Small intestine (tissue), 7 donors: ENCODE measurements around the gene GOLGA8R. TPM values are rescaled to one million over a fixed set of nuclear protein-coding genes. Genes with fewer than 3 reads are reported as not detected.
"Not testable (repeated sequence)": the region's sequence is repeated elsewhere in the genome, so short reads cannot be mapped to it uniquely, and the experiment has no call there.

ENCODE experiments used
- DNase-seq, 2 donors: peaks; one replicate each; pipeline versions ENCODE4 v3.0.0 to v3.0.0-alpha.2; 2013
- FAIRE-seq: peaks from 2 replicates; lab custom pipeline; 2012; peaks lifted over from hg19 to GRCh38; lab: Jason Lieb, UNC
- H3K27ac ChIP-seq, 3 donors: one replicate each; pipeline ENCODE4 v1.5.1; 2013; ENCODE audit warnings: low read length in 2 of 3, mild to moderate bottlenecking in 2 of 3, control low read depth in 1 of 3, inconsistent platforms in 1 of 3, low read depth in 1 of 3, moderate library complexity in 1 of 3
- H3K27me3 ChIP-seq, 3 donors: one replicate each; pipeline ENCODE4 v1.6.1; 2013; ENCODE audit warnings: low read length in 3 of 3, inconsistent platforms in 1 of 3; ENCODE audit not compliant: control insufficient read depth in 3 of 3, insufficient read depth in 3 of 3
- H3K36me3 ChIP-seq, 3 donors: one replicate each; pipeline ENCODE4 v1.6.1; 2013; ENCODE audit warnings: low read length in 3 of 3, inconsistent platforms in 1 of 3, low read depth in 1 of 3, mild to moderate bottlenecking in 1 of 3, moderate library complexity in 1 of 3; ENCODE audit not compliant: control insufficient read depth in 3 of 3, insufficient read depth in 2 of 3
- H3K4me1 ChIP-seq, 3 donors: one replicate each; pipeline ENCODE4 v1.6.1; 2013; ENCODE audit warnings: low read length in 2 of 3, inconsistent platforms in 1 of 3, low read depth in 1 of 3, mild to moderate bottlenecking in 1 of 3, moderate library complexity in 1 of 3; ENCODE audit not compliant: control insufficient read depth in 3 of 3, insufficient read depth in 2 of 3
- H3K4me3 ChIP-seq, 3 donors: one replicate each; pipeline ENCODE4 v1.5.1; 2013; ENCODE audit warnings: low read length in 3 of 3, control low read depth in 1 of 3, inconsistent platforms in 1 of 3, low read depth in 1 of 3, mild to moderate bottlenecking in 1 of 3, moderate library complexity in 1 of 3
- H3K9me3 ChIP-seq, 2 donors: one replicate each; pipeline ENCODE4 v1.6.1; 2013; ENCODE audit warnings: low read depth in 1 of 2, low read length in 1 of 2; ENCODE audit not compliant: control insufficient read depth in 2 of 2, insufficient read depth in 1 of 2
- WGBS, 3 donors: extraction: QIAGEN DNeasy Blood & Tissue Kit; methylation state at CpG; one replicate each; pipeline ENCODE4 v1.1.7; 2013; 5-methylcytosine and 5-hydroxymethylcytosine counted together
- polyA plus RNA-seq, 4 donors: library from polyadenylated mRNA; stranded (reverse) in 3 of 4; unstranded in 1 of 4; fragments of 200-250 nt in 3 of 4; fragments of 120-200 nt in 1 of 4; gene quantifications; one replicate each; pipeline versions ENCODE4 v1.2.1 to v1.2.3, GENCODE V29; 2013
- donor health status: healthy with polysubstance abuse.
- donor health status: control.
- donor health status: control.
- donor health status: Bipolar disorder and iron deficiency.
- donor health status: healthy.

GOLGA8R gene
- polyA plus RNA-seq, 4 donors: 0.39 to 5.4 (median 0.81) TPM; not detected in 1

DNA sequence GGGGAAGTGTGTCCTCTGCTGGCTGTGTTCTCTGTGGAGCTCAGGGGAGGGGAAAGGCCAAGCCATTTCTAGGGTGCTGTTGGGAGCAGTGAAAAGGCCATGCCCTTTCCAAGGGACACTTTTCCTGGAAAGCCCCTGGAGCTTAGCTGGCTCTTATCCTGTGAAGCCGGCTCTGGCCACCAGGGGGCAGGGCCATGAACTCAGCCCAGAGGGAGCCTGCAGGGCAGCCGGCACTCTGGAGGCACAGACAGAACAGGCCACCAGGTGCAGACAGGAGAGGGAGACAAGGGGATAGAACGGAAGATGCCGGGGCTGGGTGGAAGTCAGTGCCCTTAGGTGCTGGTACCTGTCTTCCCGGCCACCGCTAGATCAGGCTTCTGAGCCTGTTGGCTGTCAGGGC lies 15.1 kb downstream of the GOLGA8R start:
- not testable (repeated sequence) for FAIRE-seq, DNase-seq, H3K27ac ChIP-seq, H3K4me1 ChIP-seq, H3K36me3 ChIP-seq, H3K9me3 ChIP-seq, H3K27me3 ChIP-seq, H3K4me3 ChIP-seq
- WGBS, 3 donors: 0 to 2% (median 0%) methylated on average over 1 to 2 of the region's 6 CpGs

DNA sequence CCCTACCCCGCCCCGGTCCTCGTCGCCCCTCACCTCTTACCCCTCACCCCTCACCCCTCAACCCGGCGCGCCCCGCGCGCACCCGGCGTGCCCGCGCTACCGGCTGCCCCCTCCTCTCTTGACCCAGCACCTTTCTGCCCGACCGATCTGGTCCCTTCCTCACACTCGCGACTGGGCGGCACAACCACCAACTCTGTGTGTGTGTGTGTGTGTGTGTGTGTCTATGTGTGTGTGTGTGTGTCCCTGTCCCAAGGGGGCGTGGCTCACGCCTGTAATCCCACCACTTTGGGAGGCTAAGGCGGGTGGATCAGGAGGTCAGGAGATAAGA lies 20.4 kb downstream of the GOLGA8R start:
- FAIRE-seq, H3K27me3 ChIP-seq: not testable (repeated sequence)
- WGBS, 3 donors: 5% methylated on average over 5 of the region's 23 CpGs; no CpG with 5 or more reads in 2 of the 3 donors

DNA sequence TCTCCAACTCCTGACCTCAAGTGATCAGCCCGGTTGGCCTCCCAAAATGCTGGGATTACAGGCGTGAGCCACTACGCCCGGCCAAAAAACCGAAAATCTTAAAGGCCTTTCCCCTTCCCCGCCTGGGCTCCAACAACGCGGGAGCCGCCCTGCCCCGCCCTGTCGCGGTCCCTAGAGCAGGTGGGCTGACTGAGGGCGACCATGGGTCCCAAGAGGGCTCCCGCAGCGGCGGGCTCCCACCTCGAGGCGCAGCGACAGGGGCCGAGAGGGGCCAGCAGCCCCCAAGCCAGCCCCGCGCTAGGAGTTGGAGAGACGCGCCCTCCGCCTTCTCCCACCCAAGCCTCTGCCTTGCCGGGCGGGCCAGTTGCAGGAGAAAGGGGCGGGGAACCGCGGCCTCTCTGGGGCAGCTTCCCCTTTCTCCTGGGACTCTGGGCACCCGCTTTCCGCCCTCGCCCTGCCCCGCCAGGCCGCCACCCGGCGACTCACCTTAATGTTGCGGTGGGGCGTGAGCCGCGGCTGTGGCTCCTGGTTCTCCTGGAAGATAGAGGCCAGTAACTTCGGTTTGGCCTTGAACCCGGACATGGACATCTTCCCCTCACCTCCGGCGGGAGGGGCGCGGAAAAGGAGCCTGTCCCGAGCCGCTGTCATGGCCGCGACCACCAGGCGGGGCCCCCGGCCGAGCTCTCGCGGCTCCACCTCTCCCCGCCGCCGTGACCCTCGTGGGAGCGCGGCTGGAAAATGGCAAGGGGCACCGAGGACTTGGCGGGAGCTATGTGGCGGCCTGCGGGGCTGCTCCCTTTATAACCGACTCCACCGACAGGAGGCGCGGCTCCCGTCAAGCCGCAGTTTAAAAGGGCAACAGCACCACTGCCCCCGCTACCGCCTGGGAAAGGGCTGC lies 21.0 kb downstream of the GOLGA8R start, which contains the start of gene CHRFAM7A:
Gene CHRFAM7A, minus strand, starts transcription at position 775 of the 898 bp plus-strand sequence. CDS start 10,189 bp downstream, outside the sequence.
- not testable (repeated sequence) for FAIRE-seq, H3K9me3 ChIP-seq, H3K27me3 ChIP-seq, H3K27ac ChIP-seq, H3K4me3 ChIP-seq, DNase-seq, H3K36me3 ChIP-seq, H3K4me1 ChIP-seq
- WGBS, 3 donors: 0 to 2% methylated on average over 3 to 16 of the region's 74 CpGs; no CpG with 5 or more reads in 1 of the 3 donors

More for the DNA sequence above, 20.4 kb downstream of the GOLGA8R start:
- H3K4me1 ChIP-seq, H3K36me3 ChIP-seq, H3K27ac ChIP-seq, H3K4me3 ChIP-seq, H3K9me3 ChIP-seq, DNase-seq: not testable (repeated sequence)

DNA sequence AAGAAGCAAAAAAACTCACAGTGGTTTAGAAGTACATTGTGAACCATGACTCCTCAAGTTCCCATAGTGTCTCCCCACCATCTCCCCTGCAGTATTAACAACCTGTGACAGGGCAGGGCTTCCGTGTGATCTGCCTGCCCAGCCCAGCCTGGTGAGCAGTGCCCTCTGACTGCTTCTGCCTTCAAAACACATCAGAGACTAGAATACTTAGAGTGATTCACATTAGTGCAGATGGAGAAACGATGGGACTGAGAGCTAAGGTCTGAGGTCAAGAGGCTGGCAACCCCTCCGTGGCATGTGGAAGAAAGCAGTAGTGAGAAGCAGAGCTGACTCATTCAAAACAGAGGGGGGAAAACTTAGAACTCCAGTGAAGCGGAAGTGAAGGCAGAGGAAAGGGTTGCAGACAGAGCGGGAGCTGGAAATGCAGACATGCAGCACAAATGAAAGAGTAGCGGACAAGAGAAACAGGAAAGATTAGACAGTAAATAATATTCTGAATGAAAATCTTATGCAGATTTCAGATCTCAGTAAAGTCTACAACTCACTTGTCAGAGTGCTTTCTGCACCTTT lies 27.7 kb downstream of the GOLGA8R start:
- H3K9me3 ChIP-seq, H3K4me1 ChIP-seq, H3K27me3 ChIP-seq, H3K27ac ChIP-seq, H3K36me3 ChIP-seq, H3K4me3 ChIP-seq, FAIRE-seq, DNase-seq: not testable (repeated sequence)
- WGBS, 3 donors: no CpG with 5 or more reads among the region's 6 CpGs

DNA sequence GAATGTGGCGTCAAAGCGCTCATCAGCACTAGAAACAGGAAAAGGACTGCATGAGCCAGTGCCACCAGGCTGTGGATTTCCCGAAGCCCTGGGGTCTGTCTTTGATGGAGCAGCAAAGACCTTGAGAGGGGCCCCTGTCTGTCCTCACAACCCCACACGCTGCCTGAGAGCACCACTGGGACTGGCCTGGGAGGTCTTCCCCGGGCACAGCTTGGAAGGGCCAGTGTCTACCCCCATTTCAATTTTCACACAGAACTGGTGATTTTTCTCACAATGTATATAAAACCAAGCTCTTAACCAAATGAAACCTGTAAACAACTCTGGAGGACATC lies 37.0 kb downstream of the GOLGA8R start:
- 71% methylated on average over 1 of the region's 5 CpGs; no CpG with 5 or more reads in 2 of the 3 donors for WGBS, 3 donors

DNA sequence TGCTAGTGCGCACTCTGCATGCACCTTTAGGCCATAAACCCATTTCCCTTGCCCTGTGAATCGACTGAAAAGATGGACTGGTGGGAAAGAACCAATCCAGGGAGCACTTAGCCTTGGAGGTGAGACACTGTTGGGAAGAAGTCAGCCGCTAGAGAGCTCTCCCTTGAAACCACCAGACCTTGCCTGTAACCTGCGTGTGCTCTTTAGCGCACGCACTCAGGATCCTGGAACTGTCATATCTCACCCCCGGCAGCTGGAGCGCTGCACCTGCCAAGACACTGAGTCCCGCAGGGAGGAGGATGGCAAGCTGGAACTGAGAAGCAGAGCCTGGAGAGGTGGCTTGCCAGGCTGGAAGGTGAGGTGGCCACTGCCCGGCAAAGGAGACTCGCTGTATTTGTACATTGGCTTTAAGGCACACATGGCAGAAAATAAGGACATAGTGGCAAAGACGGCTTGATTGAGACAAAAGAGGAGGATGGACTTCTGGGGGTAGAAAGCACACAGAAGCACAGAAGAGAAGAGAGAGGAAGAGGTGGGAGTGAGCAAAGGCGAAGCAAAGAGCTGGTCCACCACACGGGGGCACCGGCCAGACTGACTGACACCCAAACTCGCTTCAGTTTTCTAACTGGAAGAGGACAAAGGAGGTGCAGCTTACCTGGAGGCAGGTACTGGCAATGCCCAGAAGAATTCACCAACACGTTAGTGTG lies 37.5 kb downstream of the GOLGA8R start:
- not testable (repeated sequence) for H3K27ac ChIP-seq

More for the DNA sequence above, 37.0 kb downstream of the GOLGA8R start:
- H3K27me3 ChIP-seq, H3K4me3 ChIP-seq, H3K27ac ChIP-seq, FAIRE-seq, H3K36me3 ChIP-seq, DNase-seq, H3K4me1 ChIP-seq, H3K9me3 ChIP-seq: not testable (repeated sequence)

DNA sequence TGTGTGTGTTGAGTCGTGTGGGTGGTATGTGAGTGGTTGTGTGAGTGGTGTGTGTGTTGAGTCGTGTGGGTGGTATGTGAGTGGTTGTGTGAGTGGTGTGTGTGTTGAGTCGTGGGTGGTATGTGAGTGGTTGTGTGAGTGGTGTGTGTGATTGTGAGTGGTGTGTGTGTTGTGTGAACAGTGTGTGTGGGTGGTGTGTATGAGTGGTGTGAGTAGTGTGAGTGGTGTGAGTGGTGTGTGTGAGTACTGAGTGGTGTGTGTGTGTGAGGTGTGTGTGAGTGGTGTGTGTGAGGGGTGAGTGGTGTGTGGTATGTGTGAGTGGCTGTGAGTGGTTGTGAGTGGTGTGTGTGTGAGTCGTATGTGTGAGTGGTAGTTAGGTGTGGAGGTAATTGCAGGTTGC lies 38.2 kb downstream of the GOLGA8R start:
- H3K4me1 ChIP-seq, FAIRE-seq, H3K4me3 ChIP-seq, H3K27ac ChIP-seq, H3K36me3 ChIP-seq, H3K27me3 ChIP-seq, DNase-seq, H3K9me3 ChIP-seq: not testable (repeated sequence)
- 38 to 66% (median 45%) methylated on average over 1 to 4 of the region's 4 CpGs for WGBS, 3 donors

More for the DNA sequence above, 37.5 kb downstream of the GOLGA8R start:
- not testable (repeated sequence) for H3K36me3 ChIP-seq, DNase-seq, FAIRE-seq, H3K9me3 ChIP-seq, H3K27me3 ChIP-seq, H3K4me1 ChIP-seq, H3K4me3 ChIP-seq
- no CpG with 5 or more reads among the region's 17 CpGs for WGBS, 3 donors

DNA sequence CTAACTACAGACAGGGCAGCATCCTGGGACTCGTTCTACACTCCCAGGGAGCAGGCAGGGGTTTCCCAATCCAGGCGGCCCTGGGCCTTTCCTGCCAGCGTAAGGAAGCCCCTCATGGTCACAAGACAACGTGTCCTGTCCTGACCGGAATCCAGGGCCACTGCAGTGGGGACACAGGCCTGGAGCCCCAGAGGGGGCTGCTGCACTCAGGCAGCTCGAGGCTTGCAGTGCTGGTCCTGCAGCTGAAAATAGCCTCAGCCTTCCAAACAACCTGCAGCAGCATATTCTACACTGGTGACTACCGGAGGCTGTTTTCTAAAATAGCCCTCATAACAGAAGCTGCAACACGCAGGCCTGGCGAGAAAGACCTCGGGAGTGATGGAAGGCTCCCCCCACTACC lies 39.2 kb downstream of the GOLGA8R start:
- not testable (repeated sequence) for H3K27ac ChIP-seq, H3K27me3 ChIP-seq, DNase-seq, FAIRE-seq, H3K36me3 ChIP-seq, H3K4me3 ChIP-seq, H3K4me1 ChIP-seq, H3K9me3 ChIP-seq
- WGBS, 3 donors: 40 to 77% (median 56%) methylated on average over 1 to 4 of the region's 10 CpGs
